HS-27A (cell line): ENCODE measurements around the gene SYTL2.

ENCODE experiments used
- DNase-seq: peaks from one replicate; pipeline ENCODE4 v3.0.0-alpha.2; 2012; ENCODE audit warnings: low read depth, missing footprints

SYTL2 gene

DNA sequence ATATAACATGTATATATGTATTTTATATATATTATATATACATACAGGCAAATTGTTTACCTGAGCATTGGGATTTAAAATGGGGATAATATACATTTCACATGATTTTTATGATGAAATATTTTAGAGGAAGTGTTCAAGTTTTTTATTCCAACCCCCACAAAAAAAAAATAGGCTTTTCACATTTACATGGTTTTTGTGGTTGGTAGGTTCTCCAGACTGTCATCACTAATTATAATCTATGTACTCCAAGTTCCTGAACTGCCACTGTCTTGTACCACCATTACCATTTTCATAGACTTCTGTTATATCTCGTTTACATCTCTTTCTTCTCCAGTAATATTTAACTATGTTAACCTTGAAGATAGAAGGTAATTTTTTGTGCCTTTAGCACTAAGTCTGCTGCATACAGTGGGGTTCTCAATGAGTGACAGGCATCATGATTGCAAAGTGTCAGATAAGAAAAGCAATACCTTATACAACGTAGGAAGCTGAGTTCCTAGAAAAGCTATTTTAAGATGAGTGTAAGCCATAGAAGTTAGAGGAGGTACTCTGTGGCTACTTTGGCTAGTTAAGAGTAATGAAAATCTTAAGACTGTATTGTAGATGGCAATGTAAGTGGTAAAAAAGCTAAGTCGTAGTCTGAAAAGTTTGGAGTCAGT, 158.0 kb downstream of the SYTL2 start:
- DNase-seq, result no peak

DNA sequence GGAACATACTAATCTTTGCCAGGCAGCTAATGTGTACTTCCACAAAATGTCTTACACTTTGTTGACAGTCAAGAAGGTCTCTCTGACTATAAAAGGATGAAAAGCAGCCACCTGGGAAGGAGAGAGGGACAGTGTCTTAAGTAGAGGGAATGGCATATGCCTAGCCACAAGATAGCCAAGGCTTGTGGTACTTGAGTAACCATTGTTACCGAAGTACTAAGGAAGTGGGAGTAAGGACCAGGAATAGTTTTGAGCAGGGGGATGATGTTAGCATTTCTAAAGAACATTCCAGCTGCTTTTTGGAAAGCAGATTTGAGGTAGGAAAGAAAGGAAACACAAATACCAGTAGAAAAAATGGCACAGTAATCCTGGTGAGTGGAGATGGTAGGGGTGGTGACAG, 159.8 kb downstream of the SYTL2 start:
- DNase-seq, result no peak

DNA sequence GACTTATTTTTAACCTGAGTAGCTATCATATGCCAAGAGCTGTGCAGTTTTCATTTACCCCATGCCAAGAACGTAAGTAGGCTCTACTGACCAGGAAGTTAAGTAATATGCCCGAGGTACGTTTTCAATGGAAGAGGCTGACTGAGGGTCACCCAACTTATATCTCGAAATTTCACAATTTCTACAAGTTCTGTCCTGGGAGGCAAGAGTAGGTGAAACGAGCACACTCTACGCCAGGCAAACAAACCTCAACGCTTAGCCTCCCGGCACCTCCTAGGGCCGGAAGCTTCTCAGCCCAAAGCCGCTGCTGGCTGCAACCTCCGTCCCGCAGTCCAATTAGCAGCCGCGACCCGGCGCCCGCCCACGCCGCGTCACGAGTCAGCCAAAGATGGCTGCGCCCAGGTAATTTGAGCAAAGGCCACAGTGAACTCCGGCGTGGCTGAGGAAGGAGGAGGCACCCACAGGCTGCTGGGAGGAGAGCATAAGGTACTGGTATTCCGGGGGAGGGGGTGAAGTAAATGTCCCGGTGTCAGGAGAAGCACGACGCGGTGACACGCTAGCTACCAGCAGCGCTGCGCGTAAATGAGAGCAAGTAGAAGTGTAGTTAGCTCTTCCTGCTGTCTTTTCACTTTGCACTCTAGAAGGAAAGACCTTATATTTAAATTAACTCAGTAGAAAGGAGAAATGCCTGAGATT, 163.2 kb downstream of the SYTL2 start, which contains the start of gene TMEM126A:
Gene TMEM126A, plus strand, starts transcription at position 364 of the 696 bp plus-strand sequence. CDS start 2,289 bp downstream, outside the sequence.
- peak; percentile 51 for DNase-seq

DNA sequence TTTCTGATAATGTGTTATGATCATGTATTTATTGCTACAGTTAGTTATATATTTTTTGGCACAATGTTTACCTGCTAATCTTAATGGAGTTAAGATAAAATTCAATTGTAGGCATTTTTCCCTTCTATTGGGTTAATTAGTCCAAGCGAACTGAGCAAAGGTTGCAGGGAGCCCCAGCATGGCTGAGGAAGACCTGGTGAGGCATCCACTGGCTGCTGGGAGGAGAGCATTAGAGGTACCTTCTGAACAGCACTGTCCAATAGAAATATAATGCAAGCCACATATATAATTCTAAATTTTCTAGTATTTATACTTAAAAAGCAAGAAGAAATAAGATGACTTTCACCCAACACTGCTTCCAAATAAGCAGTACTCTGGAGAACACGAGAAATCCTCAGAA, 163.9 kb downstream of the SYTL2 start:
- no peak for DNase-seq
